GM12878 (cell line): Measurements from ENCODE around the gene EFNB2. TPM values are rescaled to one million over a fixed set of nuclear protein-coding genes. Genes with fewer than 3 reads are reported as not detected.

Source experiments
- ATAC-seq: fragments of 200-7000 bp; cut with Tn5 transposase; 3 replicates; pipeline ENCODE4 v1.9.1; 2020; ENCODE audit warnings: mild to moderate bottlenecking, moderate library complexity
- BruUV-seq: library from RNA; stranded (reverse); fragments of 400-500 nt; replicated peaks from 2 replicates; lab custom pipeline; 2021; lab: Mats Ljungman, UMichigan
- CTCF ChIA-PET: fragments of 300-600 bp; sonication (Branson Sonifier 250); formaldehyde crosslinking; extraction: SDS; loops from one replicate; lab custom pipeline; 2021; ENCODE audit warnings: inconsistent platforms; lab: Yijun Ruan, JAX
- POLR2A ChIA-PET: fragments of 350-600 bp; formaldehyde crosslinking; extraction: SDS; loops from one replicate; lab custom pipeline; 2021; ENCODE audit warnings: inconsistent platforms; lab: Charles Lee
- RAD21 ChIA-PET: fragments of 300-600 bp; sonication (Branson Sonifier 250); formaldehyde crosslinking; loops from one replicate; lab custom pipeline; 2023; ENCODE audit warnings: antibody characterized with exemption; ENCODE audit not compliant: unreplicated experiment; lab: Charles Lee
- SMC1A ChIA-PET: fragments of 300-600 bp; sonication (Branson Sonifier 250); formaldehyde crosslinking; loops from one replicate; lab custom pipeline; 2023; ENCODE audit not compliant: unreplicated experiment, uncharacterized antibody; lab: Charles Lee
- DNase-seq: peaks from one replicate; pipeline ENCODE4 v3.0.0-alpha.2; 2011; ENCODE audit warnings: low read depth, low spot score
- FAIRE-seq: peaks from 3 replicates; lab custom pipeline; 2011; peaks lifted over from hg19 to GRCh38; lab: Jason Lieb, UNC
- H2AFZ ChIP-seq: 2 replicates; pipeline ENCODE4 v1.6.0; 2011; ENCODE audit warnings: low read depth, low read length, control low read depth; ENCODE audit not compliant: control insufficient read depth
- H3K27ac ChIP-seq: 2 replicates; pipeline ENCODE4 v1.5.1; 2011; ENCODE audit warnings: control low read depth; ENCODE audit not compliant: control insufficient read depth, insufficient read depth
- H3K27me3 ChIP-seq, 2 experiments: replicated peaks in 1 of 2; 2 replicates each; pipeline versions ENCODE4 v1.6.0 to v1.6.1; 2011; ENCODE audit warnings: low read length in 1 of 2; ENCODE audit not compliant: control insufficient read depth in 2 of 2, insufficient read depth in 2 of 2
- H3K36me3 ChIP-seq, 2 experiments: 2 replicates each; pipeline ENCODE4 v1.5.1; 2011; ENCODE audit warnings: low read length in 1 of 2; ENCODE audit not compliant: control insufficient read depth in 2 of 2, insufficient read depth in 2 of 2
- H3K4me1 ChIP-seq: 2 replicates; pipeline ENCODE4 v1.6.1; 2011; ENCODE audit warnings: mild to moderate bottlenecking, low read length, moderate library complexity, mixed read lengths; ENCODE audit not compliant: control insufficient read depth, insufficient read depth
- H3K4me2 ChIP-seq: 2 replicates; pipeline ENCODE4 v1.6.0; 2011; ENCODE audit warnings: control low read depth; ENCODE audit not compliant: control insufficient read depth, insufficient read depth
- H3K4me3 ChIP-seq: fragments of 200-600 bp; sonication (generic); 2 replicates; pipeline ENCODE4 v1.5.1; 2016
- H3K79me2 ChIP-seq: 2 replicates; pipeline ENCODE4 v1.6.0; 2011; ENCODE audit warnings: low read length; ENCODE audit not compliant: control insufficient read depth, insufficient read depth
- H3K9ac ChIP-seq: 2 replicates; pipeline ENCODE4 v1.8.0; 2011; ENCODE audit warnings: low read length, control low read depth, mixed read lengths; ENCODE audit not compliant: control insufficient read depth, insufficient read depth
- H3K9me3 ChIP-seq: replicated peaks from 3 replicates; pipeline ENCODE4 v1.5.1; 2011; ENCODE audit warnings: mild to moderate bottlenecking, low read length; ENCODE audit not compliant: control insufficient read depth, insufficient read depth
- H4K20me1 ChIP-seq: 2 replicates; pipeline ENCODE4 v1.6.0; 2011; ENCODE audit not compliant: control insufficient read depth, insufficient read depth
- CTCF ChIP-seq, 3 experiments: IDR thresholded peaks in 2 of 3; conservative IDR thresholded peaks in 1 of 3; 2 replicates each; pipeline ENCODE4 v1.5.1; 2011; ENCODE audit warnings: low read depth in 3 of 3, low read length in 3 of 3, mild to moderate bottlenecking in 3 of 3, control low read depth in 2 of 3, moderate library complexity in 2 of 3, inconsistent platforms in 1 of 3, mixed read lengths in 1 of 3; ENCODE audit not compliant: control insufficient read depth in 2 of 3, insufficient read depth in 1 of 3; ENCODE audit errors: extremely low read depth in 1 of 3
- E2F4 ChIP-seq: IDR thresholded peaks from 2 replicates; pipeline ENCODE4 v1.6.1; 2012; ENCODE audit warnings: low read depth, low read length, improper control_type of control experiment
- KAT2A ChIP-seq: conservative IDR thresholded peaks from 2 replicates; pipeline ENCODE4 v1.6.1; 2011; ENCODE audit warnings: low read depth, low read length; ENCODE audit not compliant: control insufficient read depth
- KLF5 ChIP-seq: fragments of 450-650 bp; IDR thresholded peaks from 2 replicates; pipeline ENCODE4 v1.6.1; 2014; ENCODE audit warnings: mild to moderate bottlenecking; ENCODE audit not compliant: partially characterized antibody
- MEF2A ChIP-seq: IDR thresholded peaks from 2 replicates; pipeline ENCODE4 v1.6.1; 2011; ENCODE audit warnings: low read depth, mild to moderate bottlenecking, low read length, moderate library complexity; ENCODE audit not compliant: insufficient read depth
- MEF2B ChIP-seq: fragments of 450-650 bp; IDR thresholded peaks from 2 replicates; pipeline ENCODE4 v1.6.1; 2018; ENCODE audit warnings: mild to moderate bottlenecking, moderate library complexity; ENCODE audit not compliant: partially characterized antibody, poor library complexity, severe bottlenecking
- PML ChIP-seq: IDR thresholded peaks from 2 replicates; pipeline ENCODE4 v1.6.1; 2012; ENCODE audit warnings: low read length, inconsistent platforms
- RBBP5 ChIP-seq: fragments of 200-600 bp; sonication (generic); conservative IDR thresholded peaks from 2 replicates; pipeline ENCODE4 v1.6.1; 2016
- SREBF1 ChIP-seq: IDR thresholded peaks from 2 replicates; pipeline ENCODE4 v1.6.1; 2012; ENCODE audit warnings: mild to moderate bottlenecking, low read length
- STAT1 ChIP-seq: fragments of 450-650 bp; conservative IDR thresholded peaks from 2 replicates; pipeline ENCODE4 v1.6.1; 2014; ENCODE audit warnings: antibody characterized with exemption, mild to moderate bottlenecking
- ZNF217 ChIP-seq: fragments of 450-650 bp; IDR thresholded peaks from 2 replicates; pipeline ENCODE4 v1.6.1; 2017; ENCODE audit warnings: antibody characterized with exemption, mild to moderate bottlenecking
- ZNF384 ChIP-seq: IDR thresholded peaks from 2 replicates; pipeline ENCODE4 v1.6.1; 2012; ENCODE audit warnings: low read depth, mild to moderate bottlenecking, low read length, improper control_type of control experiment, borderline replicate concordance
- WGBS: methylation state at CpG from one replicate; pipeline ENCODE4 v1.1.6; 2016; ENCODE audit warnings: low lambda C conversion rate; ENCODE audit not compliant: insufficient replicate concordance, insufficient coverage; ENCODE audit errors: missing lambda C conversion rate; 5-methylcytosine and 5-hydroxymethylcytosine counted together
- in situ Hi-C: fragments of 300-500 bp; cut with MboI; formaldehyde crosslinking; loops from 9 replicates; pipeline ENCODE4 v1.14.3; 2018; ENCODE audit warnings: mixed read lengths
- intact Hi-C: fragments of 100-400 bp; cut with micrococcal nuclease; formaldehyde crosslinking; loops from one replicate; pipeline ENCODE4 v1.14.2; 2022; ENCODE audit not compliant: unreplicated experiment
- polyA plus RNA-seq, 11 experiments: library from polyadenylated mRNA; depleted of rRNA in 4 of 11; unstranded in 6 of 11; stranded (reverse) in 5 of 11; fragments of >200 nt; fragmentation: Nextera tagmentation in 4 of 11; fragmentation: Illumina TruSeq in 1 of 11; extraction: Ambion mirVana in 4 of 11; extraction: Trizol in 1 of 11; gene quantifications; 1 replicate in 1 of 11; 2 replicates in 10 of 11; pipeline versions ENCODE4 v1.2.1 to v1.2.3, GENCODE V29; 2011 to 2016; ENCODE audit warnings: inconsistent platforms in 2 of 11, missing spikeins in 2 of 11, low read depth in 1 of 11
- total RNA-seq, 4 experiments: library from RNA; depleted of rRNA in 3 of 4; stranded (reverse); fragments of >200 nt in 3 of 4; fragmentation: Illumina TruSeq in 1 of 4; extraction: Trizol in 1 of 4; gene quantifications; 2 replicates each; pipeline versions ENCODE4 v1.2.1 to v1.2.3, GENCODE V29; 2013 to 2021
- TF ChIP-seq, protein P1 (sequence below): fragments of 450-650 bp; IDR thresholded peaks from 2 replicates; pipeline ENCODE4 v1.6.1; 2018; ENCODE audit warnings: mild to moderate bottlenecking, low read depth, moderate library complexity; ENCODE audit not compliant: partially characterized antibody
- TF ChIP-seq, protein P2 (sequence below): IDR thresholded peaks from 2 replicates; pipeline ENCODE4 v1.6.1; 2012; ENCODE audit warnings: mild to moderate bottlenecking, low read depth, low read length

EFNB2 gene
- total and polyA plus RNA-seq, 10 of the 15 experiments (the other 5 are each of a cell fraction or from before 2014, with no cell fraction given), result 0.12 to 1.5 (median 0.31) TPM; not detected in 1

GRCh38 chr13:106498571-106498970 is 36.9 kb downstream of the EFNB2 start (continued):
- TF ChIP-seq, protein P1, sequence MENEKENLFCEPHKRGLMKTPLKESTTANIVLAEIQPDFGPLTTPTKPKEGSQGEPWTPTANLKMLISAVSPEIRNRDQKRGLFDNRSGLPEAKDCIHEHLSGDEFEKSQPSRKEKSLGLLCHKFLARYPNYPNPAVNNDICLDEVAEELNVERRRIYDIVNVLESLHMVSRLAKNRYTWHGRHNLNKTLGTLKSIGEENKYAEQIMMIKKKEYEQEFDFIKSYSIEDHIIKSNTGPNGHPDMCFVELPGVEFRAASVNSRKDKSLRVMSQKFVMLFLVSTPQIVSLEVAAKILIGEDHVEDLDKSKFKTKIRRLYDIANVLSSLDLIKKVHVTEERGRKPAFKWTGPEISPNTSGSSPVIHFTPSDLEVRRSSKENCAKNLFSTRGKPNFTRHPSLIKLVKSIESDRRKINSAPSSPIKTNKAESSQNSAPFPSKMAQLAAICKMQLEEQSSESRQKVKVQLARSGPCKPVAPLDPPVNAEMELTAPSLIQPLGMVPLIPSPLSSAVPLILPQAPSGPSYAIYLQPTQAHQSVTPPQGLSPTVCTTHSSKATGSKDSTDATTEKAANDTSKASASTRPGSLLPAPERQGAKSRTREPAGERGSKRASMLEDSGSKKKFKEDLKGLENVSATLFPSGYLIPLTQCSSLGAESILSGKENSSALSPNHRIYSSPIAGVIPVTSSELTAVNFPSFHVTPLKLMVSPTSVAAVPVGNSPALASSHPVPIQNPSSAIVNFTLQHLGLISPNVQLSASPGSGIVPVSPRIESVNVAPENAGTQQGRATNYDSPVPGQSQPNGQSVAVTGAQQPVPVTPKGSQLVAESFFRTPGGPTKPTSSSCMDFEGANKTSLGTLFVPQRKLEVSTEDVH, result no peak
- TF ChIP-seq KAT2A, result no peak
- TF ChIP-seq PML, result no peak
- no peak for TF ChIP-seq MEF2A
- no peak for TF ChIP-seq SREBF1
- no peak for TF ChIP-seq E2F4
- no peak for TF ChIP-seq KLF5
- TF ChIP-seq ZNF217, result no peak
- no peak for TF ChIP-seq MEF2B

GRCh38 chr13:106498158-106498557 is 37.3 kb downstream of the EFNB2 start:
- ChIA-PET RAD21 (interaction anchor here (0.6 kb wide), 1 partner anchor 415 kb away, joined by 3 read pairs; no protein-coding TSS in a partner anchor), CTCF (no interaction called here), SMC1A (interaction anchor here (1.3 kb wide), 1 partner anchor 10 kb away, joined by 4 read pairs; no protein-coding TSS in a partner anchor), POLR2A (no interaction called here)
- H3K9me3 ChIP-seq, result no peaks in the 10 kb centered on the region; the same call in 2 of the 3 replicates
- H3K27me3 ChIP-seq, result no peaks in the 10 kb centered on the region
- ATAC-seq (no peak), DNase-seq (no peak), FAIRE-seq (no peak)
- H3K4me3 ChIP-seq, result no peak overlapping the region
- peaks cover 3% of the 10 kb centered on the region for H3K4me1 ChIP-seq
- no peak overlapping the region for H3K27ac ChIP-seq
- BruUV-seq, result no TSS peak
- 15% methylated on average over 3 of the region's 3 CpGs for WGBS
- no peaks in the 10 kb centered on the region for H4K20me1 ChIP-seq
- intact Hi-C loops (no loop called here), in situ Hi-C loops (no loop called here)
- H2AFZ ChIP-seq, result no peak overlapping the region
- no peaks in the 10 kb centered on the region for H3K79me2 ChIP-seq
- no peak overlapping the region for H3K9ac ChIP-seq
- no peak overlapping the region for H3K4me2 ChIP-seq
- no peaks in the 10 kb centered on the region for H3K36me3 ChIP-seq
- no peak for TF ChIP-seq CTCF (IDR thresholded peaks at IDR 0.05 in 2 of 3, conservative IDR thresholded peaks at IDR 0.05 in 1 of 3; ENCODE audit: control insufficient read depth in 2 of 3, extremely low read depth in 1 of 3, insufficient read depth in 1 of 3, low read depth in 3 of 3, low read length in 3 of 3)
- TF ChIP-seq RBBP5, result no peak
- no peak for TF ChIP-seq STAT1
- TF ChIP-seq, protein P2, sequence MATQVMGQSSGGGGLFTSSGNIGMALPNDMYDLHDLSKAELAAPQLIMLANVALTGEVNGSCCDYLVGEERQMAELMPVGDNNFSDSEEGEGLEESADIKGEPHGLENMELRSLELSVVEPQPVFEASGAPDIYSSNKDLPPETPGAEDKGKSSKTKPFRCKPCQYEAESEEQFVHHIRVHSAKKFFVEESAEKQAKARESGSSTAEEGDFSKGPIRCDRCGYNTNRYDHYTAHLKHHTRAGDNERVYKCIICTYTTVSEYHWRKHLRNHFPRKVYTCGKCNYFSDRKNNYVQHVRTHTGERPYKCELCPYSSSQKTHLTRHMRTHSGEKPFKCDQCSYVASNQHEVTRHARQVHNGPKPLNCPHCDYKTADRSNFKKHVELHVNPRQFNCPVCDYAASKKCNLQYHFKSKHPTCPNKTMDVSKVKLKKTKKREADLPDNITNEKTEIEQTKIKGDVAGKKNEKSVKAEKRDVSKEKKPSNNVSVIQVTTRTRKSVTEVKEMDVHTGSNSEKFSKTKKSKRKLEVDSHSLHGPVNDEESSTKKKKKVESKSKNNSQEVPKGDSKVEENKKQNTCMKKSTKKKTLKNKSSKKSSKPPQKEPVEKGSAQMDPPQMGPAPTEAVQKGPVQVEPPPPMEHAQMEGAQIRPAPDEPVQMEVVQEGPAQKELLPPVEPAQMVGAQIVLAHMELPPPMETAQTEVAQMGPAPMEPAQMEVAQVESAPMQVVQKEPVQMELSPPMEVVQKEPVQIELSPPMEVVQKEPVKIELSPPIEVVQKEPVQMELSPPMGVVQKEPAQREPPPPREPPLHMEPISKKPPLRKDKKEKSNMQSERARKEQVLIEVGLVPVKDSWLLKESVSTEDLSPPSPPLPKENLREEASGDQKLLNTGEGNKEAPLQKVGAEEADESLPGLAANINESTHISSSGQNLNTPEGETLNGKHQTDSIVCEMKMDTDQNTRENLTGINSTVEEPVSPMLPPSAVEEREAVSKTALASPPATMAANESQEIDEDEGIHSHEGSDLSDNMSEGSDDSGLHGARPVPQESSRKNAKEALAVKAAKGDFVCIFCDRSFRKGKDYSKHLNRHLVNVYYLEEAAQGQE, result no peak
- TF ChIP-seq ZNF384, result no peak
